ENCODE measurements around the gene SLC25A34. TPM values are rescaled to one million over a fixed set of nuclear protein-coding genes. Genes with fewer than 3 reads are reported as not detected.

Gene SLC25A34
- total and polyA plus RNA-seq, 9 donors: 3.6 to 7.4 (median 5.8) TPM

GRCh38 chr1:15712168-15712567, 23.9 kb upstream of the SLC25A34 start:
- H3K27me3 ChIP-seq (ENCODE audit: control insufficient read depth, insufficient read depth, low read length): no peaks in the 10 kb centered on the region
- H3K9me3 ChIP-seq (replicated peaks; ENCODE audit: control insufficient read depth, low read depth, low read length): no peaks in the 10 kb centered on the region
- WGBS (ENCODE audit: insufficient coverage): no CpG with 5 or more reads among the region's 4 CpGs
- H3K36me3 ChIP-seq (ENCODE audit: control insufficient read depth, insufficient read depth, low read length): peaks cover 12% of the 10 kb centered on the region
- no peak overlapping the region for H3K27ac ChIP-seq (ENCODE audit: low read length)
- no peak for DNase-seq
- H3K4me3 ChIP-seq (ENCODE audit: low read length): no peak overlapping the region
- peaks cover 45% of the 10 kb centered on the region for H3K4me1 ChIP-seq (ENCODE audit: control insufficient read depth, insufficient read depth, low read length)

GRCh38 chr1:15714406-15715136, 21.5 kb upstream of the SLC25A34 start:
- Histone ChIP-seq H3K36me3 (ENCODE audit: control insufficient read depth, insufficient read depth, low read length) (peaks cover 31% of the 10 kb centered on the region), H3K4me1 (ENCODE audit: control insufficient read depth, insufficient read depth, low read length) (peaks cover 52% of the 10 kb centered on the region), H3K27ac (ENCODE audit: low read length) (peak overlapping the region; percentile 71), H3K27me3 (ENCODE audit: control insufficient read depth, insufficient read depth, low read length) (no peaks in the 10 kb centered on the region), H3K4me3 (ENCODE audit: low read length) (no peak overlapping the region), H3K9me3 (replicated peaks; ENCODE audit: control insufficient read depth, low read depth, low read length) (no peaks in the 10 kb centered on the region)
- DNase-seq: peak; percentile 85
- 49% methylated on average over 2 of the region's 4 CpGs for WGBS (ENCODE audit: insufficient coverage)

GRCh38 chr1:15717418-15718125, 18.5 kb upstream of the SLC25A34 start:
- H3K9me3 ChIP-seq (replicated peaks; ENCODE audit: control insufficient read depth, low read depth, low read length): no peaks in the 10 kb centered on the region
- WGBS (ENCODE audit: insufficient coverage): 67% methylated on average over 10 of the region's 11 CpGs
- H3K4me1 ChIP-seq (ENCODE audit: control insufficient read depth, insufficient read depth, low read length): peaks cover 56% of the 10 kb centered on the region
- DNase-seq: peak; percentile 43
- H3K4me3 ChIP-seq (ENCODE audit: low read length): no peak overlapping the region
- H3K27me3 ChIP-seq (ENCODE audit: control insufficient read depth, insufficient read depth, low read length): no peaks in the 10 kb centered on the region
- H3K27ac ChIP-seq (ENCODE audit: low read length): peak overlapping the region; percentile 82
- peaks cover 60% of the 10 kb centered on the region for H3K36me3 ChIP-seq (ENCODE audit: control insufficient read depth, insufficient read depth, low read length)

- H3K36me3 ChIP-seq (ENCODE audit: control insufficient read depth, insufficient read depth, low read length): peaks cover 66% of the 10 kb centered on the region
- H3K27ac ChIP-seq (ENCODE audit: low read length): peak overlapping the region; percentile 82
- H3K9me3 ChIP-seq (replicated peaks; ENCODE audit: control insufficient read depth, low read depth, low read length): no peaks in the 10 kb centered on the region
- H3K4me3 ChIP-seq (ENCODE audit: low read length): no peak overlapping the region
- DNase-seq: peak; percentile 69
- H3K4me1 ChIP-seq (ENCODE audit: control insufficient read depth, insufficient read depth, low read length): peaks cover 62% of the 10 kb centered on the region
- no peaks in the 10 kb centered on the region for H3K27me3 ChIP-seq (ENCODE audit: control insufficient read depth, insufficient read depth, low read length)
- 89% methylated on average over 8 of the region's 8 CpGs for WGBS (ENCODE audit: insufficient coverage)
Observed at GRCh38 chr1:15718199-15718601, 17.9 kb upstream of the SLC25A34 start.

GRCh38 chr1:15719381-15720120, 16.5 kb upstream of the SLC25A34 start:
- Histone ChIP-seq H3K27ac (ENCODE audit: low read length) (no peak overlapping the region), H3K9me3 (replicated peaks; ENCODE audit: control insufficient read depth, low read depth, low read length) (no peaks in the 10 kb centered on the region), H3K27me3 (ENCODE audit: control insufficient read depth, insufficient read depth, low read length) (no peaks in the 10 kb centered on the region), H3K4me3 (ENCODE audit: low read length) (no peak overlapping the region), H3K4me1 (ENCODE audit: control insufficient read depth, insufficient read depth, low read length) (peaks cover 67% of the 10 kb centered on the region), H3K36me3 (ENCODE audit: control insufficient read depth, insufficient read depth, low read length) (peaks cover 69% of the 10 kb centered on the region)
- no peak for DNase-seq
- WGBS (ENCODE audit: insufficient coverage): 82% methylated on average over 8 of the region's 12 CpGs

GRCh38 chr1:15720861-15721260, 15.2 kb upstream of the SLC25A34 start:
- WGBS (ENCODE audit: insufficient coverage): 82% methylated on average over 2 of the region's 3 CpGs
- H3K4me1 ChIP-seq (ENCODE audit: control insufficient read depth, insufficient read depth, low read length): peaks cover 67% of the 10 kb centered on the region
- H3K27ac ChIP-seq (ENCODE audit: low read length): no peak overlapping the region
- no peaks in the 10 kb centered on the region for H3K9me3 ChIP-seq (replicated peaks; ENCODE audit: control insufficient read depth, low read depth, low read length)
- no peak for DNase-seq
- no peak overlapping the region for H3K4me3 ChIP-seq (ENCODE audit: low read length)
- peaks cover 81% of the 10 kb centered on the region for H3K36me3 ChIP-seq (ENCODE audit: control insufficient read depth, insufficient read depth, low read length)
- H3K27me3 ChIP-seq (ENCODE audit: control insufficient read depth, insufficient read depth, low read length): no peaks in the 10 kb centered on the region

- no peak for DNase-seq
- Histone ChIP-seq H3K36me3 (ENCODE audit: control insufficient read depth, insufficient read depth, low read length) (peaks cover 83% of the 10 kb centered on the region), H3K9me3 (replicated peaks; ENCODE audit: control insufficient read depth, low read depth, low read length) (no peaks in the 10 kb centered on the region), H3K4me3 (ENCODE audit: low read length) (no peak overlapping the region), H3K27me3 (ENCODE audit: control insufficient read depth, insufficient read depth, low read length) (no peaks in the 10 kb centered on the region), H3K4me1 (ENCODE audit: control insufficient read depth, insufficient read depth, low read length) (peaks cover 61% of the 10 kb centered on the region), H3K27ac (ENCODE audit: low read length) (peak overlapping the region; percentile 29)
- no CpG with 5 or more reads among the region's 4 CpGs for WGBS (ENCODE audit: insufficient coverage)
Observed at GRCh38 chr1:15722411-15722810, 13.6 kb upstream of the SLC25A34 start.

- Histone ChIP-seq H3K27ac (ENCODE audit: low read length) (peak overlapping the region; percentile 29), H3K27me3 (ENCODE audit: control insufficient read depth, insufficient read depth, low read length) (no peaks in the 10 kb centered on the region), H3K9me3 (replicated peaks; ENCODE audit: control insufficient read depth, low read depth, low read length) (no peaks in the 10 kb centered on the region), H3K4me1 (ENCODE audit: control insufficient read depth, insufficient read depth, low read length) (peaks cover 57% of the 10 kb centered on the region), H3K36me3 (ENCODE audit: control insufficient read depth, insufficient read depth, low read length) (peaks cover 84% of the 10 kb centered on the region), H3K4me3 (ENCODE audit: low read length) (no peak overlapping the region)
- 49% methylated on average over 12 of the region's 13 CpGs for WGBS (ENCODE audit: insufficient coverage)
- peak; percentile 73 for DNase-seq
Observed at GRCh38 chr1:15722836-15723532, 13.1 kb upstream of the SLC25A34 start.

- H3K27me3 ChIP-seq (ENCODE audit: control insufficient read depth, insufficient read depth, low read length): no peaks in the 10 kb centered on the region
- H3K9me3 ChIP-seq (replicated peaks; ENCODE audit: control insufficient read depth, low read depth, low read length): no peaks in the 10 kb centered on the region
- no peak overlapping the region for H3K27ac ChIP-seq (ENCODE audit: low read length)
- no peak for DNase-seq
- no peak overlapping the region for H3K4me3 ChIP-seq (ENCODE audit: low read length)
- peaks cover 86% of the 10 kb centered on the region for H3K36me3 ChIP-seq (ENCODE audit: control insufficient read depth, insufficient read depth, low read length)
- peaks cover 56% of the 10 kb centered on the region for H3K4me1 ChIP-seq (ENCODE audit: control insufficient read depth, insufficient read depth, low read length)
- WGBS (ENCODE audit: insufficient coverage): 85% methylated on average over 17 of the region's 20 CpGs
Observed at GRCh38 chr1:15723631-15724246, 12.3 kb upstream of the SLC25A34 start.

All from muscle of leg (tissue), 11 donors.